ENCODE data around the gene PZP. TPM values are rescaled to one million over a fixed set of nuclear protein-coding genes. Genes with fewer than 3 reads are reported as not detected.

The PZP gene
- total and polyA plus RNA-seq, 2 of the 13 experiments (the other 11 are each of a cell fraction or from before 2014, with no cell fraction given): 0.07 to 0.89 TPM

- BruUV-seq (replicated peaks): no TSS peak
- DNase-seq (ENCODE audit: low spot score) (no peak), FAIRE-seq (no peak), ATAC-seq (no peak)
- Histone ChIP-seq H3K4me3 (replicated peaks in 1 of 3; ENCODE audit: insufficient read depth in 1 of 3, low read depth in 2 of 3, low read length in 3 of 3) (no peak overlapping the region), H3K4me2 (ENCODE audit: low read depth, low read length) (no peak overlapping the region), H4K20me1 (ENCODE audit: insufficient read depth, low read length) (no peaks in the 10 kb centered on the region), H3K27ac (ENCODE audit: extremely low read length, insufficient read depth, low read length) (no peak overlapping the region), H3K79me2 (ENCODE audit: insufficient read depth, low read length) (no peaks in the 10 kb centered on the region), H2AFZ (ENCODE audit: low read length) (no peak overlapping the region), H3K4me1 (ENCODE audit: insufficient read depth, low read length) (peaks cover 5% of the 10 kb centered on the region; the same call in 1 of the 2 replicates), H3K9ac (ENCODE audit: insufficient read depth, low read depth, low read length) (no peak overlapping the region), H3K36me3 (replicated peaks in 1 of 2; ENCODE audit: control insufficient read depth in 1 of 2, insufficient read depth in 2 of 2, low read length in 2 of 2) (no peaks in the 10 kb centered on the region), H3K9me3 (ENCODE audit: low read length) (no peaks in the 10 kb centered on the region; the same call in 1 of the 2 replicates), H3K27me3 (ENCODE audit: control insufficient read depth in 1 of 2, insufficient read depth in 2 of 2, low read length in 2 of 2) (no peaks in the 10 kb centered on the region; a peak in 1 of 5 replicates)
- intact Hi-C loops (cut with micrococcal nuclease; ENCODE audit: unreplicated experiment) (no loop called here), in situ Hi-C loops (cut with HindIII; ENCODE audit: extremely low pct_ligation_motif_present, low pct_unique_long_range_greater_than_20kb) (no loop called here)
- CTCF ChIA-PET (ENCODE audit: low intra/inter-chr PET ratio, low total read pairs): no interaction called here
- POLR2A ChIA-PET: no interaction called here
- TF ChIP-seq PHF8 (CRISPR knock-in tag; IDR thresholded peaks at IDR 0.05) (no peak), MAFG (CRISPR knock-in tag; IDR thresholded peaks at IDR 0.05) (no peak), ZSCAN12 (CRISPR knock-in tag; IDR thresholded peaks at IDR 0.05) (no peak), EEA1 (CRISPR knock-in tag; IDR thresholded peaks at IDR 0.05; ENCODE audit: borderline replicate concordance) (no peak), ZNF646 (CRISPR knock-in tag; IDR thresholded peaks at IDR 0.05) (no peak), ZNF331 (CRISPR knock-in tag; IDR thresholded peaks at IDR 0.05) (no peak), ZNF180 (CRISPR knock-in tag; IDR thresholded peaks at IDR 0.05; ENCODE audit: borderline replicate concordance, low read depth) (no peak), ZNF567 (CRISPR knock-in tag; IDR thresholded peaks at IDR 0.05; ENCODE audit: borderline replicate concordance) (no peak), ETV5 (CRISPR knock-in tag; IDR thresholded peaks at IDR 0.05; ENCODE audit: borderline replicate concordance) (no peak), SRSF9 (IDR thresholded peaks at IDR 0.05; ENCODE audit: borderline replicate concordance, insufficient read depth, low read depth, low read length, poor library complexity, severe bottlenecking) (no peak), FOXP1 (IDR thresholded peaks at IDR 0.05) (no peak), FOXP1 (CRISPR knock-in tag; IDR thresholded peaks at IDR 0.05) (no peak), KLF13 (CRISPR knock-in tag; IDR thresholded peaks at IDR 0.05) (no peak), CEBPG (CRISPR knock-in tag; IDR thresholded peaks at IDR 0.05) (no peak), ZNF138 (CRISPR knock-in tag; IDR thresholded peaks at IDR 0.05; ENCODE audit: low read depth) (no peak), MAFF (IDR thresholded peaks at IDR 0.05; ENCODE audit: low read depth, low read length) (no peak), SKI (IDR thresholded peaks at IDR 0.05; ENCODE audit: partially characterized antibody) (no peak), ZKSCAN5 (CRISPR knock-in tag; IDR thresholded peaks at IDR 0.05) (no peak), RARA (CRISPR knock-in tag; IDR thresholded peaks at IDR 0.05) (no peak)
- TF ChIP-seq, protein P1, sequence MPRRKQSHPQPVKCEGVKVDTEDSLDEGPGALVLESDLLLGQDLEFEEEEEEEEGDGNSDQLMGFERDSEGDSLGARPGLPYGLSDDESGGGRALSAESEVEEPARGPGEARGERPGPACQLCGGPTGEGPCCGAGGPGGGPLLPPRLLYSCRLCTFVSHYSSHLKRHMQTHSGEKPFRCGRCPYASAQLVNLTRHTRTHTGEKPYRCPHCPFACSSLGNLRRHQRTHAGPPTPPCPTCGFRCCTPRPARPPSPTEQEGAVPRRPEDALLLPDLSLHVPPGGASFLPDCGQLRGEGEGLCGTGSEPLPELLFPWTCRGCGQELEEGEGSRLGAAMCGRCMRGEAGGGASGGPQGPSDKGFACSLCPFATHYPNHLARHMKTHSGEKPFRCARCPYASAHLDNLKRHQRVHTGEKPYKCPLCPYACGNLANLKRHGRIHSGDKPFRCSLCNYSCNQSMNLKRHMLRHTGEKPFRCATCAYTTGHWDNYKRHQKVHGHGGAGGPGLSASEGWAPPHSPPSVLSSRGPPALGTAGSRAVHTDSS (CRISPR knock-in tag; conservative IDR thresholded peaks at IDR 0.05): no peak
- TF ChIP-seq, protein P2, sequence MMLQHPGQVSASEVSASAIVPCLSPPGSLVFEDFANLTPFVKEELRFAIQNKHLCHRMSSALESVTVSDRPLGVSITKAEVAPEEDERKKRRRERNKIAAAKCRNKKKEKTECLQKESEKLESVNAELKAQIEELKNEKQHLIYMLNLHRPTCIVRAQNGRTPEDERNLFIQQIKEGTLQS (CRISPR knock-in tag; IDR thresholded peaks at IDR 0.05): no peak
- 93% methylated on average over 3 of the region's 3 CpGs for WGBS (ENCODE audit: low lambda C conversion rate)
Observed at GRCh38 chr12:9179781-9180180, 28.4 kb downstream of the PZP start.
